Muscle layer of colon (tissue), 2 donors: ENCODE measurements around the gene SEZ6.

ENCODE experiments used
- H3K27ac ChIP-seq: one replicate; pipeline ENCODE4 v1.7.0; 2013; ENCODE audit warnings: low read depth, mild to moderate bottlenecking, low read length, moderate library complexity
- H3K27me3 ChIP-seq, 2 donors: one replicate each; pipeline ENCODE4 v1.7.0; 2013; ENCODE audit warnings: low read length in 2 of 2, mild to moderate bottlenecking in 2 of 2; ENCODE audit not compliant: insufficient read depth in 2 of 2, control insufficient read depth in 1 of 2
- H3K36me3 ChIP-seq: one replicate; pipeline ENCODE4 v1.7.0; 2013; ENCODE audit warnings: mild to moderate bottlenecking, low read length; ENCODE audit not compliant: insufficient read depth
- H3K4me1 ChIP-seq: one replicate; pipeline ENCODE4 v1.7.0; 2013; ENCODE audit warnings: mild to moderate bottlenecking, low read length; ENCODE audit not compliant: insufficient read depth
- H3K4me3 ChIP-seq, 2 donors: one replicate each; pipeline ENCODE4 v1.7.0; 2013; ENCODE audit warnings: low read length in 2 of 2, low read depth in 1 of 2, mild to moderate bottlenecking in 1 of 2, moderate library complexity in 1 of 2
- H3K9ac ChIP-seq: one replicate; pipeline ENCODE4 v1.7.0; 2013; ENCODE audit warnings: low read length
- H3K9me3 ChIP-seq: one replicate; pipeline ENCODE4 v1.7.0; 2013; ENCODE audit warnings: mild to moderate bottlenecking, low read length
- donor health status: abdominal sarcoma.
- donor health status: Adenocarcinoma of cecum.

The SEZ6 gene

GRCh38 chr17:28906276-28906675 lies 99.6 kb downstream of the SEZ6 start:
- H3K27ac ChIP-seq: no peak overlapping the region
- peaks cover 44% of the 10 kb centered on the region for H3K36me3 ChIP-seq
- H3K4me1 ChIP-seq: peaks cover 39% of the 10 kb centered on the region
- H3K4me3 ChIP-seq: no peak overlapping the region
- H3K9ac ChIP-seq: no peak overlapping the region
- no peaks in the 10 kb centered on the region for H3K9me3 ChIP-seq
- no peaks in the 10 kb centered on the region for H3K27me3 ChIP-seq
